HG02852 (cell line): ENCODE data around the gene CAND2.
A peak's percentile ranks its signal among the peaks of the same experiment; 100 is the strongest.
"Not testable (repeated sequence)": the region's sequence is repeated elsewhere in the genome, so short reads cannot be mapped to it uniquely, and the experiment has no call there.

Experiments used
- ATAC-seq: cut with Tn5 transposase; IDR thresholded peaks from one replicate; pipeline ENCODE4 v1.9.1; 2021; ENCODE audit warnings: mild to moderate bottlenecking, moderate library complexity; ENCODE audit not compliant: unreplicated experiment

The CAND2 gene

GRCh38 chr3:12828751-12829150 lies 32.3 kb downstream of the CAND2 start:
- no peak for ATAC-seq

- no peak for ATAC-seq
These were observed 32.9 kb downstream of the CAND2 start for GRCh38 chr3:12829404-12829803.

- no peak for ATAC-seq
These were observed 33.7 kb downstream of the CAND2 start for GRCh38 chr3:12829886-12830784.

DNA sequence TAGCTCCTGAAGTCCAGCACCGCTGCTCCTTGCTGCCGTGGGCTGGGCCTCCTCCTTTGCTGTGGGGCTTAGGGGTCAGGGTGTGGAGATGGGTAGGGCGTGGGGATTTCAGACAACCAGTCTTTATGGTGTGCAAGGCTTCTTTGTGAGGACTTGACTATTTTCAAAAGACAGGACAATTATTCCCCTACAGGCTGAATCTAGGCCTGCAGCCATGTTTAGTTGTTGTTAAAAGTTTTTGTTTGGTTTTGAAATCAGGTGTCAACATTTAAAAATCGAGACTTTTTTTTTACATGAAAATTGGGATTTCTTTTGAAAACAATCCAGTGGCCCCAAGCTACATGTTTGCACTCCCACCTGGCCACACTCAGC lies 34.3 kb downstream of the CAND2 start:
- no peak for ATAC-seq

- ATAC-seq = no peak
These were observed 34.9 kb downstream of the CAND2 start for GRCh38 chr3:12831301-12831866.

DNA sequence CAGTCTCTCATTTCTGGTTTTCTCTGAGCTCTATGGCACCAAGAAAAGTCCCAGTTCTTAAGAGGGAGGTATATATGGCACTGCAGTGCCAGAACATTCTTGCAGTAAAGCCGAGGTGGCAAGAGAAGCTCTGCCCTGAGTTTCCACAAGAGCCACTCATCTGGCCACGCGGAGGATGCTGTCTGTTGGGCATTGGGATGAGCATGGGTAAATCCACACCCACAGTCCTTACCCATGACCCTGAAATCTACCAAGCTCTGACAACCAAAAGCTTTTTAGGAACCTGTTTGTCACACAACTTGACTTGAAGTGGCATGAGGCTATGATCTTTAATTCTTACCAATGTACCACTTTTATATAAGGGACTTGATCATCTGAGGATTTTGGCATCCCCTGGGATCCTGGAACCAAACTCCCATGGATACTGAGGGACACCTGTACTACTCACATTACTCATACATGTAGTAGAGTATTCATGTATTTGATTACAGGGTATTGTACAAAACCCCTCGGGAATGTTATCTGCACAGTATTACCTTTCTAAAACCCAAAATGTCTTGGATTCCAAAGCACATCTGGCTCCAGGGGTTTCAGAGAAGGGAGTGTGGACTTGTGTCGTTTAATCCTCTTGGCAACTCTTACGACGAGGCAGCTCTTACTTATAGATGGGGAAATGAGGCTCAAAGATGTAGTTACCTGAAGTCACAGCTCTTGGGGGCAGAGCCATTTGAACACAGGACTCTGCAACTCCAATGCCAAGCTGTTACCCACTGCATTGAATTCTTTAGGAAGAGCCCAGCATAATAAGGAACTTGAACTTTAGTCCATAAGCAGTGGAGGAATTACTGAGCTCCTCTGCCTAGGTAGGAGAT lies 36.1 kb downstream of the CAND2 start:
- no peak for ATAC-seq

DNA sequence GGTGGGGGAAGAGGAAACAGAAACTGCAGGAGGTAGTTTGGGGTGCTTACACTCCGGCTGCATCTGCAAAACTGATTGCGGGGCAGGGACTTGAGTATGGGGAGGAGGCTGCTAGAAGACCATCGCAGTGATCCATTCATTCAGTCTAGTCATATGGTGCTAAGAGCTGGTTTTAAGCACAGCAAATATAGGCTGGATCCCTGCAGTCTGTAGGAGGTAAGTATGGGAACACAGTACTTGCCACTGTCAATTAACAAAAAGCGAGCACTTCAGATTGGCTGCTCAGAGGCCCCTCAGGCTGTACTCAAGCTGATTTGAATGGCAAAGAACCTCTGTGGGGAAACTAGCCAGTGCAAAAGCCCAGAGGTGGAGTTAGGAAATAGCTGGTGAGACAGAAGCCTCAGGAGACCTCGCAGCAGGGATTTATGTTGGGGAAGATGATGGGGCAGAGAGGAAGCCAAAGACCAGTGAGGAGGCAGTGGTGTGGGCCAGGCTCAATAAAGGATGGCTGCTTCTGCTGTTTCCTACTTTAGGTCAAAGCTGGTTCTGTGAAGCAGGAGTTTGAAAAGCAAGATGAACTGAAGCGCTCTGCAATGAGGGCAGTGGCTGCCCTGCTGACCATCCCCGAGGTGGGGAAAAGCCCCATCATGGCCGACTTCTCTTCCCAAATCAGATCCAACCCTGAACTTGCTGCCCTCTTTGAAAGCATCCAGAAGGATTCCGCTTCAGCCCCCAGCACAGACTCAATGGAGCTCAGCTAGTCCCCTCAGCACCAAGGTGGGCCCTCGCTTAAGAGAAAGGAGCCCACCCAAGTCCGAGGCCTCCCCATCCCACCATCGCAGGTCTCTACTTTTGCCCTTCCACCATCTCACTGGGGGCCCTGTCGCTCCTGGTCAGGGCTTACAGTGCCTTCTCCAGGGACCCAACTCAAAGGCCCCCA lies 37.0 kb downstream of the CAND2 start:
- ATAC-seq = no peak

GRCh38 chr3:12835052-12835665 lies 38.7 kb downstream of the CAND2 start:
- no peak for ATAC-seq

GRCh38 chr3:12837295-12837986 lies 41.0 kb downstream of the CAND2 start:
- ATAC-seq = no peak

DNA sequence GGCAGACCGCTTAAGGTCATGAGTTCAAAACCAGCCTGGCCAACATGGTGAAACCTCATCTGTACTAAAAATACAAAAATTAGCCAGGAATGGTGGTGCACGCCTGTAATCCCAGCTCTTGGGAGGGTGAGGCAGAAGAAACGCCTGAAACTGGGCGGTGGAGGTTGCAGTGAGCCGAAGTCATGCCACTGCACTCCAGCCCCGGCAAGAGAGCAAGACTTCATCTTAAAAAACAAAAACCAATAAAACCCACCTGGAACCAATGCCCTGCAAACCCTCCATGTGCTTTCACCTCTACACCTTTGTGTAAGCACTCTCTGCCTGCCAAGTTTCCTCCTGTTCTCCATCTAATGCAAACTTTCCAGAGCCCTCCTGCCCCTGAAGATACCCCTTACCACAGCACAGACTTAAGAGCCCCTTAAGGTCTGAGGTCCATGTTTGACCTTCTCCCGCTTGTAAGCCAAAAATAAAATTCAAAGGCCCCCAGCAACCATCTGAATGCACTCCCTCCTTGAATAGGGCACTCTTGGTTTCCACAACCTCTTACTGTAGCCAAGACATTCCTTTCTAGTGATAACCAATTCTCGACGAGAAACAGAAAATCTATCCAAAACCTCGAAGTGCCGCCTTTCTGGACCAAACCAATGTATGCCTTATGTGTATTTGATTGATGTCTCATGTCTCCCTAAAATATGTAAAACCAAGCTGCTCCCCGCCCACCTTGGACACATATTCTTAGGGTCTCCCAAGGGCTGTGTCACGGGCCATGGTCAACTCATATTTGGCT lies 41.9 kb downstream of the CAND2 start:
- ATAC-seq = no peak

DNA sequence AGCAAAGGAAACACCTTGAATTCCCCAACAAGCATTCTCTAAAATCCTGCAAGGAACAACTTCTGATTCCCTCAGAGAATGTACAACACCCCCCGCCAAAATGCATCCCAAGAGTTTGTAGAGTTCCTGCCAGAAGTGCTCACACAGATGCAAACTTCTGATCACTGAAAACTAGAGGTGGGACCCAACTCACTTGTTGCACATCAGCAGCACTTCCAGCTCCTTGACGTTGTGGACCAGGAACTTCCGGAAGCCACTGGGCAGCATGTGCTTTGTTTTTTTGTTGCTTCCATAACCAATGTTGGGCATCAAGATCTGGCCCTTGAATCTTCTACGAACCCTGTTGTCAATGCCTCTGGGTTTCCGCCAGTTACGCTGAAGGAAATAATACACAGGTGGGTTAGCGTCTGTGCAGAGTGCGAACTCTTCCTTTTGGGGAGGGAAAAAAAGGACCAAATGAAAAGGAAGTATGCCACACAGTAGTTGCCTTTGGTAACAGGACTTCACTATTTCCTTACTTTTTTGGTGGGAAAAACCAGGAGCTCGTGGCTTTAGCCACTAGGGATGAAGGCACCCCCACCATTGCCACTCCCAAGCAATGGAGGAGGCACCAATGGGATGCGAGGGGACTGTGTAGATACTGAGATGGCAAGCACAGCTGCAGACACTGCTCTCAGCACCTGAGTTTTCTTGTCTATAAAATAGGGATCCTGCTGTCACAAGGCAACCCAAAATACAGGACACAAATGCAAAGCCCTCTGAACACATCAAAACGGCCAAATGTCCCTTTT lies 42.9 kb downstream of the CAND2 start:
- ATAC-seq = no peak

DNA sequence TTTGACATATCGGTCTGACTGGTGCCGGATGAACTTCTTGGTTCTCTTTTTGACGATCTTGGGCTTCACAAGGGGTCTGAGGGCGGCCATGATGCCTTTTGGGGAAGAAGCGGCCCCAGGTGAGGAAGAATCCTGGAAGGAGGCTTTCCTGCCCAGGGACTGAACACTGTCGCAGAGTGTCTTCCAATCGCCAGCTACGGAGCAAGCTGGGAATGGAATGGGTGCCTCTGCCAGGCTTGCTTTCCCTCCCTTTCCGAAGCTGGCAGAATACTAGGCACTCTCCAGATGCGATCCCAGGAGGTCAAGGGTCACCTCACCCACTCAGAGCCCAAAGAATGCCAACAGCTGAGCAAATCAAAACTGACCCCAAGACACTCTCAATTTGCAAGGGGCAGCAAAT lies 43.7 kb downstream of the CAND2 start:
- not testable (repeated sequence) for ATAC-seq

- peak; percentile 42 for ATAC-seq
These were observed 44.2 kb downstream of the CAND2 start for GRCh38 chr3:12840591-12841148.

- ATAC-seq = peak; percentile 84
These were observed 44.9 kb downstream of the CAND2 start, which contains the start of gene RPL32 for GRCh38 chr3:12841149-12841969. RPL32 (minus strand) TSS chr3:12841565; CDS start chr3:12840237, 1,328 bp downstream.

DNA sequence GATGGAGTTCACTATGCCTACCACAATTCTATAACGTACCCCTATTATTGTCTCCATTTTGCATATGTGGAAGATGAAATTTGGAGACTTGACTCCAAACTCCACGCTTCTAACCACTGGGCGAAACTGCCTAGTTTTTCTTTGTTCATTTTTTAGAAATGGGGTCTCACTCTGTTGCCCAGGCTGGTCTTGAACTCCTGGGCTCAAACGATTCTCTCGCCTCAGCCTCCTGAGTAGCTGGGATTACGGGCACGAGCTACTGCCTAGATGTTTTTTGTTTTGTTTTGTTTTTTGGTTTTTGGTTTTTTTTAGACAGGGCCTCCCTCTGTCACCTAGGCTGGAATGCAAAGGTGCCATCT lies 45.5 kb downstream of the CAND2 start:
- no peak for ATAC-seq

DNA sequence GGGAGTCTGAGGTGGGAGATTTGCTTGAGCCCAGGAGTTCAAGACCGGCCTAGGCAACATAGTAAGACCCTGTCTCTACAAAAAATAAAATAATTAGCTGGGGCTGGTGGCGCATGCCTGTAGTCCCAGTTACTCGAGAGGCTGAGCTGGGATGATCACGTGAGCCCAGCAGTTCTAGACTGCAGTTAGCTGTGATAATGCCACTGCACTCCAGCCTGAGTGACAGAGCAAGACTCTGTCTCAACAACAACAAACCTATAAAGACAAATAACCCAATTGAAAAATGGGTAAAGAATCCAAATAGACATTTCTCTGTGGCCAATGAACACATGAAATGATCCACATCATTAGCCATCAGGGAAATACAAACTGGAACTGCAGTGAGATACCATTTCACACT lies 46.0 kb downstream of the CAND2 start:
- no peak for ATAC-seq

- ATAC-seq = no peak
These were observed 49.3 kb downstream of the CAND2 start for GRCh38 chr3:12845811-12846210.
